ENCODE data around the gene EDNRA. TPM values are rescaled to one million over a fixed set of nuclear protein-coding genes. Genes with fewer than 3 reads are reported as not detected.

The EDNRA gene
- total and polyA plus RNA-seq, 2 of the 8 experiments (the other 6 are each of a cell fraction or from before 2014, with no cell fraction given) = 1.7 to 3.3 TPM

- Histone ChIP-seq H3K4me3 (ENCODE audit: extremely low read depth in 1 of 4, insufficient read depth in 2 of 4, low read depth in 3 of 4, low read length in 4 of 4) (no peak overlapping the region), H3K9me3 (ENCODE audit: insufficient read depth in 2 of 2, low read depth in 1 of 2, low read length in 1 of 2) (peaks cover 0 to 2% of the 10 kb centered on the region in 2 experiments; a peak in 2 of 4 replicates), H2BK5ac (ENCODE audit: low read depth, low read length) (no peak overlapping the region), H3K56ac (replicated peaks; ENCODE audit: insufficient read length, low read depth, low read length) (no peak overlapping the region), H2AK5ac (ENCODE audit: low read depth, low read length) (no peak overlapping the region), H3K9ac (replicated peaks in 1 of 4; ENCODE audit: extremely low read depth in 1 of 4, low read depth in 3 of 4, low read length in 3 of 4) (no peak overlapping the region), H3K79me2 (ENCODE audit: control insufficient read depth in 1 of 2, insufficient read depth in 2 of 2, low read length in 2 of 2) (no peaks in the 10 kb centered on the region), H3K14ac (ENCODE audit: insufficient read length) (no peak overlapping the region), H3K18ac (ENCODE audit: extremely low read depth, low read length) (no peak overlapping the region), H2BK120ac (replicated peaks; ENCODE audit: low read depth, low read length) (no peak overlapping the region), H3K27me3 (replicated peaks in 1 of 4; ENCODE audit: control insufficient read depth in 3 of 4, extremely low read depth in 1 of 4, insufficient read depth in 3 of 4, low read length in 3 of 4) (no peaks in the 10 kb centered on the region), H4K91ac (replicated peaks; ENCODE audit: insufficient read length, low read length) (no peak overlapping the region), H4K5ac (ENCODE audit: insufficient read length, low read depth, low read length) (no peak overlapping the region), H4K20me1 (replicated peaks in 1 of 2; ENCODE audit: control insufficient read depth in 1 of 2, insufficient read depth in 2 of 2, low read length in 2 of 2) (no peaks in the 10 kb centered on the region), H3K27ac (ENCODE audit: low read depth, low read length) (no peak overlapping the region), H3K79me1 (ENCODE audit: low read depth, low read length) (no peaks in the 10 kb centered on the region), H3K23me2 (ENCODE audit: low read depth, low read length) (no peaks in the 10 kb centered on the region), H4K8ac (ENCODE audit: extremely low read depth, insufficient read depth, low read length) (no peak overlapping the region), H2BK15ac (ENCODE audit: low read length) (no peak overlapping the region), H3K4me1 (replicated peaks in 1 of 4; ENCODE audit: control insufficient read depth in 3 of 4, insufficient read depth in 4 of 4, low read length in 3 of 4) (0 out of 7 replicates have a peak, but pooled peaks cover 0 to 6% (median 0%) of the 10 kb centered on the region in 4 experiments), H3K23ac (ENCODE audit: insufficient read length) (no peak overlapping the region), H2BK20ac (ENCODE audit: low read length) (no peak overlapping the region), H2AFZ (ENCODE audit: low read length) (no peak overlapping the region), H3K4me2 (ENCODE audit: insufficient read depth in 1 of 2, low read depth in 2 of 2, low read length in 2 of 2) (no peak overlapping the region), H2BK12ac (ENCODE audit: low read depth, low read length) (no peak overlapping the region), H3K36me3 (ENCODE audit: control insufficient read depth in 2 of 4, insufficient read depth in 4 of 4, low read length in 3 of 4) (no peaks in the 10 kb centered on the region), H3K4ac (replicated peaks; ENCODE audit: insufficient read length, low read depth, low read length) (no peak overlapping the region)
- POLR2A ChIA-PET (ENCODE audit: partially characterized antibody) = no interaction called here
- DNase-seq (ENCODE audit: low read depth in 1 of 2, low spot score in 2 of 2) = no peak
- CTCF ChIA-PET (ENCODE audit: partially characterized antibody) = interaction anchor here (0.7 to 2.2 kb wide), 3 partner anchors 23 to 48 kb away, joined by 3 to 11 read pairs (median 3); no protein-coding TSS in a partner anchor
- FAIRE-seq = no peak
- TF ChIP-seq TAF7 (optimal IDR thresholded peaks at IDR 0.05; ENCODE audit: borderline replicate concordance, low read depth, low read length) (no peak), TBP (IDR thresholded peaks at IDR 0.05; ENCODE audit: low read depth, low read length) (no peak), FOSL1 (IDR thresholded peaks at IDR 0.05; ENCODE audit: insufficient read depth, low read depth, low read length) (no peak), BACH1 (IDR thresholded peaks at IDR 0.05; ENCODE audit: low read length) (no peak), EP300 (IDR thresholded peaks at IDR 0.05; ENCODE audit: borderline replicate concordance in 1 of 2, low read depth in 2 of 2, low read length in 2 of 2) (no peak), PHF8 (conservative IDR thresholded peaks at IDR 0.05; ENCODE audit: low read depth, low read length) (no peak), RFX5 (IDR thresholded peaks at IDR 0.05; ENCODE audit: borderline replicate concordance, low read depth, low read length) (no peak), GTF2F1 (IDR thresholded peaks at IDR 0.05; ENCODE audit: borderline replicate concordance, low read depth, low read length) (no peak), KDM5A (IDR thresholded peaks at IDR 0.05; ENCODE audit: low read length) (no peak), RAD21 (IDR thresholded peaks at IDR 0.05 in 1 of 2, conservative IDR thresholded peaks at IDR 0.05 in 1 of 2; ENCODE audit: low read depth in 2 of 2, low read length in 2 of 2) (no peak), NANOG (IDR thresholded peaks at IDR 0.05; ENCODE audit: insufficient read depth, low read depth, low read length, poor library complexity, severe bottlenecking) (no peak), BCL11A (IDR thresholded peaks at IDR 0.05; ENCODE audit: low read depth in 2 of 2, low read length in 2 of 2) (no peak), E2F6 (IDR thresholded peaks at IDR 0.05) (no peak), CBX5 (IDR thresholded peaks at IDR 0.05; ENCODE audit: low read depth, low read length) (no peak)
Measured at GRCh38 chr4:147566762-147567161, 85.9 kb downstream of the EDNRA start.

Measured in H1 (cell line).